BE2C (cell line): Measurements from ENCODE around the gene ESRP2.

Experiments used
- DNase-seq: peaks from one replicate; pipeline ENCODE4 v3.0.0-alpha.2; 2020
- H3K27me3 ChIP-seq: fragments of 250-450 bp; sonication (Bioruptor Pico); 2 replicates; pipeline ENCODE4 v1.5.1; 2020; ENCODE audit warnings: mild to moderate bottlenecking
- H3K36me3 ChIP-seq: fragments of 250-450 bp; sonication (Bioruptor Pico); 2 replicates; pipeline ENCODE4 v1.5.1; 2020; ENCODE audit warnings: mild to moderate bottlenecking
- H3K4me1 ChIP-seq: fragments of 250-450 bp; sonication (Bioruptor Pico); 2 replicates; pipeline ENCODE4 v1.5.1; 2020
- H3K4me3 ChIP-seq: 2 replicates; pipeline ENCODE4 v1.5.1; 2011; ENCODE audit warnings: low read depth, low read length
- H3K9me3 ChIP-seq: fragments of 250-450 bp; sonication (Bioruptor Pico); 2 replicates; pipeline ENCODE4 v1.5.1; 2020
- TF ChIP-seq, protein P1 (sequence below): IDR thresholded peaks from 2 replicates; pipeline ENCODE4 v1.5.1; 2012; ENCODE audit warnings: mild to moderate bottlenecking, low read depth, low read length

The ESRP2 gene

GRCh38 chr16:68257906-68258800, 22.2 kb upstream of the ESRP2 start:
- Histone ChIP-seq H3K9me3 (no peaks in the 10 kb centered on the region), H3K27me3 (no peaks in the 10 kb centered on the region), H3K36me3 (no peaks in the 10 kb centered on the region), H3K4me3 (no peak overlapping the region), H3K4me1 (no peaks in the 10 kb centered on the region)
- TF ChIP-seq, protein P1, sequence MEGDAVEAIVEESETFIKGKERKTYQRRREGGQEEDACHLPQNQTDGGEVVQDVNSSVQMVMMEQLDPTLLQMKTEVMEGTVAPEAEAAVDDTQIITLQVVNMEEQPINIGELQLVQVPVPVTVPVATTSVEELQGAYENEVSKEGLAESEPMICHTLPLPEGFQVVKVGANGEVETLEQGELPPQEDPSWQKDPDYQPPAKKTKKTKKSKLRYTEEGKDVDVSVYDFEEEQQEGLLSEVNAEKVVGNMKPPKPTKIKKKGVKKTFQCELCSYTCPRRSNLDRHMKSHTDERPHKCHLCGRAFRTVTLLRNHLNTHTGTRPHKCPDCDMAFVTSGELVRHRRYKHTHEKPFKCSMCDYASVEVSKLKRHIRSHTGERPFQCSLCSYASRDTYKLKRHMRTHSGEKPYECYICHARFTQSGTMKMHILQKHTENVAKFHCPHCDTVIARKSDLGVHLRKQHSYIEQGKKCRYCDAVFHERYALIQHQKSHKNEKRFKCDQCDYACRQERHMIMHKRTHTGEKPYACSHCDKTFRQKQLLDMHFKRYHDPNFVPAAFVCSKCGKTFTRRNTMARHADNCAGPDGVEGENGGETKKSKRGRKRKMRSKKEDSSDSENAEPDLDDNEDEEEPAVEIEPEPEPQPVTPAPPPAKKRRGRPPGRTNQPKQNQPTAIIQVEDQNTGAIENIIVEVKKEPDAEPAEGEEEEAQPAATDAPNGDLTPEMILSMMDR = no peak
- no peak for DNase-seq

DNA sequence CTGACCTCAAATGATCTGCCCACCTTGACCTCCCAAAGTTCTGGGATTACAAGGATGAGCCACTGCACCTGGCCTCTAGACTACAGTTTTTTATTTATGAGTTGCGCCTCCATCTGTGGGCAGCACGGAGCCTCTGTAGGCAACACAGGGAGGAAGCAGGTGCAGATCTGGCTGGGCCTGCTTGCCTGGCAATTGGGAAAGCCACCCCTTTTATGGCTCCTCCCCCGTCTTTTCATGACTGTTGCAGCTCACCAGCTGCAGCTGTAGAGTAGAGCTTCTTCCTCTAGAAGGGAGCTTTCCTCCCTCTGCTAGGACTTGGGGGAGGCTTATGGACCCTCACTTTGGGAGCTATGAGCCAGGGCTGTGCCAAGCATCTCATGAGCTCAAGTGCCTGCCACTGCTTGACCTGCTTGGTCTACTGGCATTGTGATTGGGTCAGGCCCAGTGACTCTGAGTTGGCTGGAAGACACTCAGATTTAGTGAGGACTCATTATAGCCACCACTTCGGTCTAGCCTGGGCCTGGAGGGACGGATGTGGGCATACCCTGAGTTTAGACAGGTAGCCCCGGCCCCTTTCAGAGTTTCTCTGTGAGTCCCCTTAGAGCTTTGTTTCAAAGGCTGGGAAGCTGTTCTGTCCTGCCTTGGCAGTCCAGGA, 21.5 kb upstream of the ESRP2 start:
- Histone ChIP-seq H3K27me3 (no peaks in the 10 kb centered on the region), H3K4me3 (no peak overlapping the region), H3K36me3 (no peaks in the 10 kb centered on the region), H3K9me3 (no peaks in the 10 kb centered on the region), H3K4me1 (no peaks in the 10 kb centered on the region)
- TF ChIP-seq, protein P1 = no peak
- peak; percentile 53 for DNase-seq

DNA sequence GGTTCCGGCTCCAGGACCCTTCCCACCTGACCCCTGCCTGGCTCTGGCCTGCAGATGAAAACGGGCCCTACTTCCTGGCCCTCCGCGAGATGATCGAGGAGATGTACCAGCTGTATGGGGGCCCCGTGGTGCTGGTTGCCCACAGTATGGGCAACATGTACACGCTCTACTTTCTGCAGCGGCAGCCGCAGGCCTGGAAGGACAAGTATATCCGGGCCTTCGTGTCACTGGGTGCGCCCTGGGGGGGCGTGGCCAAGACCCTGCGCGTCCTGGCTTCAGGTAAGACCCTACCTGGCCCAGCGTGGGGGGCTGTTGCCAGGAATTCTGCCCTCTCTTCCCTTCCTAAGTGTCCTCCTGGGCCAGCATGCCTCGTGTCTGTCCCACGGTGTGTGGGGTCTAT, 19.8 kb upstream of the ESRP2 start:
- Histone ChIP-seq H3K9me3 (no peaks in the 10 kb centered on the region), H3K27me3 (no peaks in the 10 kb centered on the region), H3K4me3 (no peak overlapping the region), H3K4me1 (no peaks in the 10 kb centered on the region), H3K36me3 (no peaks in the 10 kb centered on the region)
- no peak for DNase-seq
- TF ChIP-seq, protein P1 = no peak

DNA sequence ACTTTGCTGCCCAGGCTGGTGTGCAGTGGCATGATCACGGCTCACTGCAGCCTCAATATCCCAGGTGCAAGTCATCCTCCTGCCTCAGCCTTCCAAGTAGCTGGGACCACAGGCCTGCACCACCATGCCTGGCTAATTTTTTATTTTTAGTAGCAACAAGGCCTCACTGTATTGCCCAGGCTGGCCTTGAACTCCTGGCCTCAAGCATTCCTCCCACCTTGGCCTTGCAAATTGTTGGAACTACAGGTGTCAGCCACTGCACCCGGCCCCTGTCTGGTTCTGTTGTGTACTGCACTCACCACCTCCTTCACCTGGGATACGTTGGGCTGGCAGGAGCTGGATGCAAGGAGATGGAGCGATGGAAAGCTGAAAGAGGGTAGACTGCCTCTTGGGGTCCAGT, 17.8 kb upstream of the ESRP2 start:
- no peaks in the 10 kb centered on the region for H3K9me3 ChIP-seq
- no peak for DNase-seq
- peaks cover 4% of the 10 kb centered on the region; the same call in 1 of the 2 replicates for H3K36me3 ChIP-seq
- H3K4me1 ChIP-seq = no peaks in the 10 kb centered on the region
- H3K4me3 ChIP-seq = no peak overlapping the region
- no peaks in the 10 kb centered on the region for H3K27me3 ChIP-seq
- TF ChIP-seq, protein P1 = no peak

DNA sequence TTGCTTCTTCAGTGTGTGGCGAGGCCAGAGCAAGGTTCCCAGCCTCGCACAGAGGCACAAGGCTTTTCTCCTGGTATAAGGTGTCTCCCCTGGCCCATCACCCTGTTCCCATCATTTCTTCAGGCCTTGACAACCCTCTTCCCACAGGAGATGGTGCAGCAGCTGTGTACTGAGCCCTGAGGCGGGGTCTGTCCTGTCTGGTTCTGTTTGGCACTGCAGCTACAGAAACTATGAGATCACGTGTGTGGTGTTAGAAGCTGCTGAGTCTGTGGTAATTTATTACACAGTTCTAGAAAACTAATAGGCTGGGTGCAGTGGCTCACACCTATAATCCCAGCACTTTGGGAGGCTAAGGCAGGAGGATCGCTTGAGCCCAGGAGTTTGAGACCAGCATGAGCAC, 16.5 kb upstream of the ESRP2 start:
- no peak for DNase-seq
- Histone ChIP-seq H3K36me3 (peaks cover 4% of the 10 kb centered on the region; the same call in 1 of the 2 replicates), H3K27me3 (no peaks in the 10 kb centered on the region), H3K4me1 (no peaks in the 10 kb centered on the region), H3K4me3 (no peak overlapping the region), H3K9me3 (no peaks in the 10 kb centered on the region)
- TF ChIP-seq, protein P1 = no peak

DNA sequence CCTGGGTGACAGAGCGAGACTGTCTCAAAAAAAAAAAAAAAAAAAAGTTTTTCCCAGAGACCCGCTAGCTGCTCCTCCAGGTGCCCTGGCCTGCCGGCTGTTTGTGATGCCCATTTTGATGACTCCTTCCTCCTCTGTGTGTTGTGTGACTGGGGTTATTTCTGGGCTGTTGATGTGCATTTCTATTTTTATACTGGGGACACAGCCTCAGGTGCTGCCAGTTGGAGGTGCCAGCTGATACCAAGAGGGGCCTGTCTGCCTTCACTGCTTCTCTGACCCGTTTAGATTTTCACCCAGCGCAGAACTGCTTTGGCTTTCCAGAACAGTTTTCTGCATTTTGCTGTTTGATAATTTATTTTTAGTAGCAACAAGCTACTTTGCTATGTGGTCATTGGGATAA, 15.9 kb upstream of the ESRP2 start:
- no peak for DNase-seq
- Histone ChIP-seq H3K9me3 (no peaks in the 10 kb centered on the region), H3K27me3 (no peaks in the 10 kb centered on the region), H3K4me3 (no peak overlapping the region), H3K4me1 (no peaks in the 10 kb centered on the region), H3K36me3 (peaks cover 4% of the 10 kb centered on the region; the same call in 1 of the 2 replicates)
- TF ChIP-seq, protein P1 = no peak
